B cell (primary cell): ENCODE measurements around the gene SHE. TPM values are rescaled to one million over a fixed set of nuclear protein-coding genes. Genes with fewer than 3 reads are reported as not detected.

Experiments
- ATAC-seq: fragments of 200-7000 bp; cut with Tn5 transposase; one replicate; pipeline ENCODE4 v1.10.0; 2021; ENCODE audit warnings: low read depth, mild to moderate bottlenecking, moderate number of reproducible peaks, moderate library complexity
- CTCF ChIA-PET: fragments of 350-600 bp; sonication (Branson Sonifier 250); formaldehyde crosslinking; loops from one replicate; lab custom pipeline; 2021; ENCODE audit warnings: antibody characterized with exemption, inconsistent platforms; lab: Charles Lee
- POLR2A ChIA-PET: fragments of 350-600 bp; sonication (Branson Sonifier 250); formaldehyde crosslinking; loops from one replicate; lab custom pipeline; 2021; ENCODE audit warnings: antibody characterized with exemption; lab: Charles Lee
- DNase-seq: peaks from one replicate; pipeline ENCODE4 v3.0.0; 2013
- H2AFZ ChIP-seq: 2 replicates; pipeline ENCODE4 v1.6.1; 2012; ENCODE audit warnings: mild to moderate bottlenecking, low read depth, low read length; ENCODE audit not compliant: insufficient read depth, poor library complexity, severe bottlenecking
- H3K27ac ChIP-seq, 2 donors: 1 replicate in 1 of 2; 2 replicates in 1 of 2; pipeline ENCODE4 v1.5.1; 2012 to 2013; ENCODE audit warnings: low read length in 2 of 2, mild to moderate bottlenecking in 2 of 2, moderate library complexity in 1 of 2
- H3K27me3 ChIP-seq, 4 experiments: fragments of 200-600 bp in 1 of 4; sonication (generic) in 1 of 4; replicated peaks in 1 of 4; 1 replicate in 2 of 4; 2 replicates in 2 of 4; pipeline versions ENCODE4 v1.6.1 to v1.7.0; 2013 to 2016; ENCODE audit warnings: low read length in 3 of 4, mild to moderate bottlenecking in 2 of 4, mixed read lengths in 1 of 4, moderate library complexity in 1 of 4; ENCODE audit not compliant: insufficient read depth in 4 of 4, control insufficient read depth in 3 of 4; ENCODE audit errors: control extremely low read depth in 1 of 4
- H3K36me3 ChIP-seq, 2 experiments: replicated peaks in 1 of 2; 1 replicate in 1 of 2; 2 replicates in 1 of 2; pipeline versions ENCODE4 v1.6.1 to v1.7.1; 2013; ENCODE audit warnings: low read length in 1 of 2; ENCODE audit not compliant: insufficient read depth in 2 of 2, control insufficient read depth in 1 of 2; ENCODE audit errors: control extremely low read depth in 1 of 2, extremely low read depth in 1 of 2
- H3K4me1 ChIP-seq, 2 donors: fragments of 200-600 bp in 1 of 2; sonication (generic) in 1 of 2; 1 replicate in 1 of 2; 2 replicates in 1 of 2; pipeline versions ENCODE4 v1.5.1 to v1.6.1; 2013 to 2017; ENCODE audit warnings: low read length in 2 of 2; ENCODE audit not compliant: control insufficient read depth in 2 of 2, insufficient read depth in 2 of 2
- H3K4me2 ChIP-seq: replicated peaks from 2 replicates; pipeline ENCODE3; 2012; ENCODE audit warnings: mild to moderate bottlenecking, low read depth, low read length; ENCODE audit not compliant: poor library complexity, severe bottlenecking
- H3K4me3 ChIP-seq, 5 experiments: fragments of 200-600 bp in 1 of 5; sonication (generic) in 1 of 5; 1 replicate in 3 of 5; 2 replicates in 2 of 5; pipeline versions ENCODE4 v1.5.1 to v1.7.0; 2011 to 2016; ENCODE audit warnings: low read length in 4 of 5, mild to moderate bottlenecking in 4 of 5, low read depth in 2 of 5, control low read depth in 1 of 5, moderate library complexity in 1 of 5; ENCODE audit not compliant: insufficient read depth in 1 of 5; ENCODE audit errors: control extremely low read depth in 1 of 5, extremely low read depth in 1 of 5
- H3K79me2 ChIP-seq: fragments of 200-600 bp; sonication (generic); one replicate; pipeline ENCODE4 v1.6.0; 2016; ENCODE audit warnings: low read length; ENCODE audit not compliant: control insufficient read depth, insufficient read depth
- H3K9ac ChIP-seq: fragments of 200-600 bp; sonication (generic); 2 replicates; pipeline ENCODE4 v1.6.1; 2017; ENCODE audit warnings: mild to moderate bottlenecking, low read length, moderate library complexity
- H3K9me3 ChIP-seq, 3 donors: one replicate each; pipeline versions ENCODE4 v1.6.1 to v1.7.1; 2013; ENCODE audit warnings: low read length in 2 of 3; ENCODE audit not compliant: control insufficient read depth in 2 of 3, insufficient read depth in 1 of 3; ENCODE audit errors: control extremely low read depth in 1 of 3
- H4K20me1 ChIP-seq: 2 replicates; pipeline ENCODE4 v1.6.0; 2012; ENCODE audit warnings: mild to moderate bottlenecking, low read length; ENCODE audit not compliant: insufficient read depth, control insufficient read depth, poor library complexity, severe bottlenecking
- H3K27ac Mint-ChIP-seq: one replicate; pipeline ENCODE4 v1.8.0; 2021; ENCODE audit warnings: mixed read lengths
- H3K27me3 Mint-ChIP-seq: one replicate; pipeline ENCODE4 v1.8.0; 2021; ENCODE audit warnings: mixed read lengths
- H3K4me1 Mint-ChIP-seq: one replicate; pipeline ENCODE4 v1.8.0; 2021; ENCODE audit warnings: mixed read lengths
- H3K4me3 Mint-ChIP-seq: one replicate; pipeline ENCODE4 v1.8.0; 2021; ENCODE audit warnings: mixed read lengths
- H3K9me3 Mint-ChIP-seq: one replicate; pipeline ENCODE4 v1.8.0; 2022; ENCODE audit warnings: mixed read lengths; ENCODE audit not compliant: insufficient read depth
- EZH2 ChIP-seq: IDR thresholded peaks from 2 replicates; pipeline ENCODE4 v1.6.1; 2012; ENCODE audit warnings: borderline replicate concordance, low read depth, mild to moderate bottlenecking, moderate library complexity, low read length; ENCODE audit not compliant: insufficient read depth, poor library complexity, severe bottlenecking
- WGBS: methylation state at CpG from one replicate; pipeline ENCODE4 v1.1.5; 2013; ENCODE audit warnings: missing lambda C conversion rate; ENCODE audit not compliant: insufficient coverage; 5-methylcytosine and 5-hydroxymethylcytosine counted together
- intact Hi-C: fragments of 100-400 bp; cut with micrococcal nuclease; formaldehyde crosslinking; loops from one replicate; pipeline ENCODE4 v1.10.0; 2022
- polyA plus RNA-seq: library from polyadenylated mRNA; depleted of rRNA; stranded (reverse); fragments of >200 nt; gene quantifications from 2 replicates; pipeline ENCODE4 v1.2.3, GENCODE V29; 2012
- total RNA-seq, 2 donors: library from RNA; stranded (reverse); fragments of 120-200 nt in 1 of 2; gene quantifications; 1 replicate in 1 of 2; 2 replicates in 1 of 2; pipeline versions ENCODE4 v1.2.3 to v1.2.4, GENCODE V29; 2013 to 2022
- TF ChIP-seq, protein P1 (sequence below): fragments of 200-600 bp; IDR thresholded peaks from one replicate; pipeline ENCODE4 v1.8.0; 2022; ENCODE audit warnings: antibody characterized with exemption, mild to moderate bottlenecking

Gene SHE
- total and polyA plus RNA-seq, 2 donors (not counting 1 experiment from before 2014, with no cell fraction given) = 0.01 TPM; not detected in 1

DNA sequence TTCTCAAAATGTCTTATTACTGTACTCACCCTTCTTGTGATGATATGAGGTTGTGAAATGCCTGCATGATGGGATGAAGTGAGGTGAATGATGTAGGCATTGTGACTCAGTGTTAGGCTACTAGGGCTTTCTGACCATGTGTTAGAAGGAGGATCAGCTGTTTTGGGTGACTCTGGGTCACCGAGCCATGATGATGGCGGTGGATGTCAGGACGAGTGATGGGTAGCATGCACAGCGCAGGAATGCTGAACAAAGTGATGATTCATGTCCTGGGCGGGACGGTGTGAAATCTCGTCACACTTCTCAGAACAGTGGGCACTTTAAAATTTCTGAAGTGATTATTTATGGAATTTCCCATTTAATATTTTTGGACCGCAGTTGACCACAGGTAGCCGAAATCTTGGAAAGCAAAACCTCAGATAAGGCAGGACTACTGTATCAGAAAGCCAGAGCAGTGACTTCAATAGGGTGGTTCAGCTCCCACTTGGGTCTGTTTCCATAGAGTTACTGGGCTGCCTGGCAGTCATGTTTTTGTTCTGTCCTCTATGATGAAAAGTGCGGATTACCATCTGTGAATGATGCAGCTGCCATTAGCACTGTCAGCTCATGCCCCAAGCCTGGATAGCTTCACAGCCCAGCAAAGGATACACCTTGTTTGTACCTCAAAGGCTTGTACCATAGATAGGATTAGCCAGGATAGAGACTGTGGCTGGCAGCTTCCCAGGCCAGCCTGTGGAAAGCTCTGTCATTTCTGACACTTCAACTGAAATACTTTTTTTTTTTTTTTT is 70.4 kb downstream of the SHE start:
- H3K9ac ChIP-seq = no peak overlapping the region
- Mint-ChIP-seq H3K4me3 (no peak overlapping the region), H3K27ac (no peak overlapping the region), H3K27me3 (no peaks in the 10 kb centered on the region), H3K9me3 (no peaks in the 10 kb centered on the region), H3K4me1 (no peaks in the 10 kb centered on the region)
- H3K36me3 ChIP-seq = no peaks in the 10 kb centered on the region
- no peak overlapping the region for H3K4me3 ChIP-seq
- no peak overlapping the region for H2AFZ ChIP-seq
- ChIA-PET CTCF (interaction anchor here (1.0 to 1.6 kb wide), 2 partner anchors 12 to 97 kb away, joined by 4 read pairs; no protein-coding TSS in a partner anchor), POLR2A (no interaction called here)
- no peaks in the 10 kb centered on the region for H3K27me3 ChIP-seq
- H3K9me3 ChIP-seq = no peaks in the 10 kb centered on the region
- TF ChIP-seq, protein P1, sequence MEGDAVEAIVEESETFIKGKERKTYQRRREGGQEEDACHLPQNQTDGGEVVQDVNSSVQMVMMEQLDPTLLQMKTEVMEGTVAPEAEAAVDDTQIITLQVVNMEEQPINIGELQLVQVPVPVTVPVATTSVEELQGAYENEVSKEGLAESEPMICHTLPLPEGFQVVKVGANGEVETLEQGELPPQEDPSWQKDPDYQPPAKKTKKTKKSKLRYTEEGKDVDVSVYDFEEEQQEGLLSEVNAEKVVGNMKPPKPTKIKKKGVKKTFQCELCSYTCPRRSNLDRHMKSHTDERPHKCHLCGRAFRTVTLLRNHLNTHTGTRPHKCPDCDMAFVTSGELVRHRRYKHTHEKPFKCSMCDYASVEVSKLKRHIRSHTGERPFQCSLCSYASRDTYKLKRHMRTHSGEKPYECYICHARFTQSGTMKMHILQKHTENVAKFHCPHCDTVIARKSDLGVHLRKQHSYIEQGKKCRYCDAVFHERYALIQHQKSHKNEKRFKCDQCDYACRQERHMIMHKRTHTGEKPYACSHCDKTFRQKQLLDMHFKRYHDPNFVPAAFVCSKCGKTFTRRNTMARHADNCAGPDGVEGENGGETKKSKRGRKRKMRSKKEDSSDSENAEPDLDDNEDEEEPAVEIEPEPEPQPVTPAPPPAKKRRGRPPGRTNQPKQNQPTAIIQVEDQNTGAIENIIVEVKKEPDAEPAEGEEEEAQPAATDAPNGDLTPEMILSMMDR = no peak
- no peak for TF ChIP-seq EZH2
- H3K79me2 ChIP-seq = no peaks in the 10 kb centered on the region
- no peak for DNase-seq
- no peak overlapping the region for H3K27ac ChIP-seq
- no peaks in the 10 kb centered on the region for H4K20me1 ChIP-seq
- no peak overlapping the region for H3K4me2 ChIP-seq
- ATAC-seq = no peak
- H3K4me1 ChIP-seq = no peaks in the 10 kb centered on the region
- intact Hi-C loops = no loop called here
- WGBS = 84% methylated on average over 10 of the region's 10 CpGs

GRCh38 chr1:154430903-154431302 is 71.3 kb downstream of the SHE start:
- H3K9me3 Mint-ChIP-seq = no peaks in the 10 kb centered on the region
- no peak overlapping the region for H3K4me3 ChIP-seq
- H3K4me2 ChIP-seq = no peak overlapping the region
- no peaks in the 10 kb centered on the region for H3K4me1 Mint-ChIP-seq
- H3K9me3 ChIP-seq = no peaks in the 10 kb centered on the region
- CTCF ChIA-PET = interaction anchor here (0.9 to 1.3 kb wide), 3 partner anchors 11 to 96 kb away, joined by 3 to 4 read pairs (median 3); no protein-coding TSS in a partner anchor
- WGBS = 95% methylated on average over 11 of the region's 11 CpGs
- DNase-seq = no peak
- no peak for TF ChIP-seq EZH2
- TF ChIP-seq, protein P1 = no peak
- H4K20me1 ChIP-seq = no peaks in the 10 kb centered on the region
- no peak overlapping the region for H3K27ac Mint-ChIP-seq
- H3K9ac ChIP-seq = no peak overlapping the region
- no peak overlapping the region for H3K4me3 Mint-ChIP-seq
- H3K27ac ChIP-seq = no peak overlapping the region
- H3K36me3 ChIP-seq = no peaks in the 10 kb centered on the region
- H2AFZ ChIP-seq = no peak overlapping the region
- no peaks in the 10 kb centered on the region for H3K27me3 Mint-ChIP-seq
- no peaks in the 10 kb centered on the region for H3K4me1 ChIP-seq
- POLR2A ChIA-PET = no interaction called here
- intact Hi-C loops = no loop called here
- ATAC-seq = no peak
- H3K79me2 ChIP-seq = no peaks in the 10 kb centered on the region
- no peaks in the 10 kb centered on the region for H3K27me3 ChIP-seq
